DND-41 (cell line): Measurements from ENCODE around the gene DYNLT3.

ENCODE experiments used
- ATAC-seq: fragments of 200-7000 bp; cut with Tn5 transposase; 3 replicates; pipeline ENCODE4 v1.9.1; 2021; ENCODE audit warnings: low read depth; ENCODE audit not compliant: insufficient read depth
- DNase-seq: peaks from one replicate; pipeline ENCODE4 v3.0.0-alpha.2; 2020
- H2AFZ ChIP-seq: 2 replicates; pipeline ENCODE4 v1.6.0; 2012; ENCODE audit warnings: low read depth, low read length
- H3K27ac ChIP-seq: 2 replicates; pipeline ENCODE4 v1.5.1; 2012; ENCODE audit warnings: low read length, inconsistent platforms
- H3K27me3 ChIP-seq: fragments of 200-600 bp; sonication (generic); 2 replicates; pipeline ENCODE4 v1.6.0; 2012; ENCODE audit warnings: low read length, mild to moderate bottlenecking, inconsistent platforms; ENCODE audit not compliant: insufficient read depth, poor library complexity
- H3K36me3 ChIP-seq: 2 replicates; pipeline ENCODE4 v1.5.1; 2012; ENCODE audit warnings: low read length, inconsistent platforms; ENCODE audit not compliant: insufficient read depth
- H3K4me1 ChIP-seq: 2 replicates; pipeline ENCODE4 v1.5.1; 2012; ENCODE audit warnings: mild to moderate bottlenecking, low read length; ENCODE audit not compliant: insufficient read depth
- H3K4me2 ChIP-seq: 2 replicates; pipeline ENCODE4 v1.6.0; 2012; ENCODE audit warnings: mild to moderate bottlenecking, moderate library complexity, low read length, inconsistent platforms; ENCODE audit not compliant: insufficient read depth
- H3K4me3 ChIP-seq, 2 experiments: fragments of 200-600 bp in 1 of 2; shearing (Covaris generic) in 1 of 2; 2 replicates each; pipeline ENCODE4 v1.5.1; 2012 to 2016; ENCODE audit warnings: inconsistent platforms in 2 of 2, low read length in 2 of 2, mild to moderate bottlenecking in 2 of 2, low read depth in 1 of 2, moderate library complexity in 1 of 2
- H3K79me2 ChIP-seq: 2 replicates; pipeline ENCODE4 v1.6.0; 2012; ENCODE audit warnings: low read length, inconsistent platforms; ENCODE audit not compliant: insufficient read depth
- H3K9ac ChIP-seq: 2 replicates; pipeline ENCODE4 v1.6.0; 2012; ENCODE audit warnings: low read depth, mild to moderate bottlenecking, inconsistent platforms, low read length, moderate library complexity
- H3K9me3 ChIP-seq: 2 replicates; pipeline ENCODE4 v1.5.1; 2012; ENCODE audit warnings: low read length, moderate library complexity, mild to moderate bottlenecking, inconsistent platforms; ENCODE audit not compliant: insufficient read depth, severe bottlenecking
- H4K20me1 ChIP-seq: 2 replicates; pipeline ENCODE4 v1.6.0; 2012; ENCODE audit warnings: low read length; ENCODE audit not compliant: insufficient read depth
- CTCF ChIP-seq: IDR thresholded peaks from 2 replicates; pipeline ENCODE4 v1.5.1; 2012; ENCODE audit warnings: borderline replicate concordance, low read length, moderate library complexity, mild to moderate bottlenecking; ENCODE audit not compliant: poor library complexity, severe bottlenecking; ENCODE audit errors: extremely low read depth
- EZH2 ChIP-seq: IDR thresholded peaks from 3 replicates; pipeline ENCODE4 v1.6.1; 2012; ENCODE audit warnings: borderline replicate concordance, low read depth, mild to moderate bottlenecking, moderate library complexity, low read length, inconsistent platforms; ENCODE audit not compliant: severe bottlenecking

DYNLT3 gene

GRCh38 chrX:37846141-37846540, 1.2 kb downstream of the DYNLT3 start:
- ATAC-seq: no peak
- H3K27me3 ChIP-seq: no peaks in the 10 kb centered on the region
- peak overlapping the region; percentile 59; the same call in 1 of the 2 replicates for H3K9ac ChIP-seq
- H3K36me3 ChIP-seq: peaks cover 3% of the 10 kb centered on the region; the same call in 1 of the 2 replicates
- H3K9me3 ChIP-seq: no peaks in the 10 kb centered on the region
- H3K4me2 ChIP-seq: peak overlapping the region; percentile 80; the same call in 1 of the 2 replicates
- TF ChIP-seq EZH2 (no peak), CTCF (no peak)
- no peaks in the 10 kb centered on the region for H4K20me1 ChIP-seq
- H3K79me2 ChIP-seq: no peaks in the 10 kb centered on the region
- H3K4me3 ChIP-seq: no peak overlapping the region; a peak in 1 of 4 replicates
- H3K27ac ChIP-seq: no peak overlapping the region
- H2AFZ ChIP-seq: no peak overlapping the region; the same call in 1 of the 2 replicates
- DNase-seq: no peak
- peaks cover 27% of the 10 kb centered on the region for H3K4me1 ChIP-seq

- H3K9me3 ChIP-seq: no peaks in the 10 kb centered on the region
- no peaks in the 10 kb centered on the region for H3K27me3 ChIP-seq
- DNase-seq: no peak
- H3K9ac ChIP-seq: no peak overlapping the region
- peaks cover 27% of the 10 kb centered on the region for H3K4me1 ChIP-seq
- H2AFZ ChIP-seq: no peak overlapping the region
- TF ChIP-seq CTCF: no peak
- no peak for TF ChIP-seq EZH2
- no peaks in the 10 kb centered on the region for H4K20me1 ChIP-seq
- no peak overlapping the region for H3K4me2 ChIP-seq
- no peaks in the 10 kb centered on the region for H3K79me2 ChIP-seq
- no peak overlapping the region for H3K27ac ChIP-seq
- no peak overlapping the region for H3K4me3 ChIP-seq
- no peak for ATAC-seq
- peaks cover 4% of the 10 kb centered on the region; the same call in 1 of the 2 replicates for H3K36me3 ChIP-seq
Measured at GRCh38 chrX:37844622-37845021, 2.7 kb downstream of the DYNLT3 start.

- H3K27ac ChIP-seq: no peak overlapping the region
Measured at GRCh38 chrX:37840931-37841330, 6.4 kb downstream of the DYNLT3 start.

More at GRCh38 chrX:37840931-37841330, 6.4 kb downstream of the DYNLT3 start:
- H3K4me3 ChIP-seq: no peak overlapping the region
- no peak overlapping the region for H2AFZ ChIP-seq
- H4K20me1 ChIP-seq: no peaks in the 10 kb centered on the region
- no peak overlapping the region for H3K4me2 ChIP-seq
- ATAC-seq (no peak), DNase-seq (no peak)
- no peak overlapping the region for H3K9ac ChIP-seq
- H3K36me3 ChIP-seq: peaks cover 4% of the 10 kb centered on the region; the same call in 1 of the 2 replicates
- TF ChIP-seq EZH2 (no peak), CTCF (no peak)
- H3K4me1 ChIP-seq: no peaks in the 10 kb centered on the region
- no peaks in the 10 kb centered on the region for H3K9me3 ChIP-seq
- no peaks in the 10 kb centered on the region for H3K27me3 ChIP-seq
- no peaks in the 10 kb centered on the region for H3K79me2 ChIP-seq
